HCT116 (cell line): ENCODE data around the gene HHATL. TPM values are rescaled to one million over a fixed set of nuclear protein-coding genes. Genes with fewer than 3 reads are reported as not detected.

Experiments used
- ATAC-seq: fragments of 200-7000 bp; cut with Tn5 transposase; 2 replicates; pipeline ENCODE4 v1.9.1; 2020; ENCODE audit warnings: mild to moderate bottlenecking, moderate library complexity
- BruUV-seq: library from RNA; stranded (reverse); fragments of 400-500 nt; replicated peaks from 2 replicates; lab custom pipeline; 2021; lab: Mats Ljungman, UMichigan
- CTCF ChIA-PET: fragments of 300-600 bp; sonication (Branson Sonifier 250); formaldehyde crosslinking; loops from one replicate; lab custom pipeline; 2021; ENCODE audit warnings: antibody characterized with exemption; lab: Charles Lee
- POLR2A ChIA-PET: fragments of 300-600, 350-600 bp; sonication (Branson Sonifier 250); formaldehyde crosslinking; loops from one replicate; lab custom pipeline; 2021; ENCODE audit warnings: antibody characterized with exemption; lab: Charles Lee
- RAD21 ChIA-PET, 2 experiments: fragments of 300-600 bp; sonication (Branson Sonifier 250); formaldehyde crosslinking; loops; one replicate each; lab custom pipeline; 2023; ENCODE audit warnings: low total read pairs in 2 of 2; ENCODE audit not compliant: uncharacterized antibody in 2 of 2, unreplicated experiment in 2 of 2, low non-redundant PET in 1 of 2; lab: Charles Lee
- DNase-seq: peaks from one replicate; pipeline ENCODE4 v3.0.0-alpha.2; 2010; ENCODE audit warnings: low read depth, low spot score
- H2AFZ ChIP-seq: fragments of 200-600 bp; shearing (Covaris generic), sonication (generic); 2 replicates; pipeline ENCODE4 v1.6.1; 2017; ENCODE audit warnings: low read depth, mixed run types, mixed read lengths, antibody characterized with exemption, low read length; ENCODE audit not compliant: poor library complexity, severe bottlenecking
- H3K27ac ChIP-seq: 2 replicates; pipeline ENCODE4 v1.5.1; 2012; ENCODE audit warnings: low read depth, low read length
- H3K27me3 ChIP-seq: fragments of 200-600 bp; sonication (generic); 2 replicates; pipeline ENCODE4 v1.6.1; 2016; ENCODE audit warnings: mixed run types, low read length, mixed read lengths; ENCODE audit not compliant: insufficient read depth
- H3K36me3 ChIP-seq, 2 experiments: fragments of 200-500 bp in 1 of 2; fragments of 200-600 bp in 1 of 2; sonication (Bioruptor generic) in 1 of 2; sonication (generic) in 1 of 2; 2 replicates each; pipeline versions ENCODE4 v1.5.1 to v1.6.1; 2014 to 2016; ENCODE audit warnings: low read length in 2 of 2, inconsistent platforms in 1 of 2, mixed read lengths in 1 of 2, mixed run types in 1 of 2; ENCODE audit not compliant: insufficient read depth in 2 of 2, control insufficient read depth in 1 of 2
- H3K4me1 ChIP-seq, 2 experiments: fragments of 200-600 bp in 1 of 2; sonication (generic) in 1 of 2; 2 replicates each; pipeline versions ENCODE4 v1.5.1 to v1.6.1; 2012 to 2017; ENCODE audit warnings: low read length in 2 of 2, inconsistent platforms in 1 of 2, mild to moderate bottlenecking in 1 of 2, mixed read lengths in 1 of 2, mixed run types in 1 of 2, moderate library complexity in 1 of 2; ENCODE audit not compliant: insufficient read depth in 2 of 2, control insufficient read depth in 1 of 2
- H3K4me2 ChIP-seq: fragments of 200-600 bp; sonication (generic); 2 replicates; pipeline ENCODE4 v1.6.1; 2017; ENCODE audit warnings: mixed run types, low read length, mixed read lengths
- H3K4me3 ChIP-seq, 2 experiments: fragments of 200-600 bp in 1 of 2; sonication (generic) in 1 of 2; replicated peaks in 1 of 2; 2 replicates each; pipeline ENCODE4 v1.5.1; 2011 to 2016; ENCODE audit warnings: low read length in 2 of 2, control low read depth in 1 of 2, low read depth in 1 of 2, mild to moderate bottlenecking in 1 of 2, mixed read lengths in 1 of 2, mixed run types in 1 of 2
- H3K79me2 ChIP-seq: fragments of 200-600 bp; sonication (generic); 2 replicates; pipeline ENCODE4 v1.6.1; 2017; ENCODE audit warnings: mild to moderate bottlenecking, mixed run types, low read length, moderate library complexity, mixed read lengths; ENCODE audit not compliant: insufficient read depth
- H3K9ac ChIP-seq: fragments of 200-600 bp; sonication (generic); 2 replicates; pipeline ENCODE4 v1.6.1; 2016; ENCODE audit warnings: low read length, mixed read lengths
- H3K9me2 ChIP-seq: fragments of 200-600 bp; sonication (generic), shearing (Covaris generic); 2 replicates; pipeline ENCODE4 v1.6.1; 2017; ENCODE audit warnings: mixed run types, mild to moderate bottlenecking, moderate library complexity; ENCODE audit not compliant: insufficient read depth
- H3K9me3 ChIP-seq, 2 experiments: fragments of 200-500 bp in 1 of 2; fragments of 200-600 bp in 1 of 2; sonication (Bioruptor generic) in 1 of 2; sonication (generic) in 1 of 2; 2 replicates each; pipeline ENCODE4 v1.6.1; 2014 to 2017; ENCODE audit warnings: low read length in 2 of 2, mixed read lengths in 2 of 2, inconsistent platforms in 1 of 2, low read depth in 1 of 2, mild to moderate bottlenecking in 1 of 2, mixed run types in 1 of 2, moderate library complexity in 1 of 2; ENCODE audit not compliant: control insufficient read depth in 1 of 2, insufficient read depth in 1 of 2
- H4K20me1 ChIP-seq: fragments of 200-600 bp; sonication (generic), shearing (Covaris generic); 2 replicates; pipeline ENCODE4 v1.6.1; 2017; ENCODE audit warnings: mixed run types, mild to moderate bottlenecking, moderate library complexity; ENCODE audit not compliant: insufficient read depth
- CBX3 ChIP-seq: IDR thresholded peaks from 2 replicates; pipeline ENCODE4 v1.6.1; 2012; ENCODE audit warnings: low read depth
- CEBPB ChIP-seq: IDR thresholded peaks from 2 replicates; pipeline ENCODE4 v1.6.1; 2012; ENCODE audit warnings: low read depth
- EZH2 ChIP-seq: fragments of 200-600 bp; sonication (generic); IDR thresholded peaks from 2 replicates; pipeline ENCODE4 v1.6.1; 2017; ENCODE audit warnings: antibody characterized with exemption, mixed run types
- POLR2A ChIP-seq: IDR thresholded peaks from 2 replicates; pipeline ENCODE4 v1.7.0; 2011; ENCODE audit warnings: borderline replicate concordance; ENCODE audit not compliant: insufficient read depth, insufficient read length; ENCODE audit errors: extremely low read depth
- POLR2AphosphoS5 ChIP-seq: IDR thresholded peaks from 2 replicates; pipeline ENCODE4 v1.6.1; 2011; ENCODE audit warnings: mild to moderate bottlenecking, low read depth, low read length, moderate library complexity
- RAD21 ChIP-seq: IDR thresholded peaks from 2 replicates; pipeline ENCODE4 v1.6.1; 2012; ENCODE audit warnings: low read depth, mild to moderate bottlenecking
- SP1 ChIP-seq: IDR thresholded peaks from 2 replicates; pipeline ENCODE4 v1.6.1; 2012; ENCODE audit warnings: low read depth
- SRF ChIP-seq: IDR thresholded peaks from 2 replicates; pipeline ENCODE4 v1.6.1; 2012; ENCODE audit warnings: low read depth
- TCF7L2 ChIP-seq: IDR thresholded peaks from 2 replicates; pipeline ENCODE4 v1.7.0; 2011; ENCODE audit warnings: borderline replicate concordance, inconsistent platforms; ENCODE audit not compliant: insufficient read depth, insufficient read length; ENCODE audit errors: extremely low read depth
- ZFX ChIP-seq: fragments of 450-650 bp; IDR thresholded peaks from 2 replicates; pipeline ENCODE4 v1.6.1; 2017
- ZNF274 ChIP-seq: fragments of 200-500 bp; sonication (Bioruptor generic); IDR thresholded peaks from 2 replicates; pipeline ENCODE4 v1.6.1; 2014; ENCODE audit warnings: mild to moderate bottlenecking, low read depth, low read length, inconsistent platforms
- intact Hi-C: fragments of 100-400 bp; cut with micrococcal nuclease; formaldehyde crosslinking; loops from 2 replicates; pipeline ENCODE4 v1.10.0; 2022
- total RNA-seq: library from RNA; stranded (reverse); gene quantifications from one replicate; pipeline ENCODE4 v1.2.1, GENCODE V29; 2021; ENCODE audit not compliant: unreplicated experiment
- TF ChIP-seq, protein P1 (sequence below), 3 experiments: fragments of 200-600 bp in 1 of 3; sonication (generic) in 1 of 3; IDR thresholded peaks in 2 of 3; conservative IDR thresholded peaks in 1 of 3; 2 replicates each; pipeline ENCODE4 v1.5.1; 2012 to 2017; ENCODE audit warnings: low read depth in 2 of 3, low read length in 2 of 3, antibody characterized with exemption in 1 of 3, borderline replicate concordance in 1 of 3, control low read depth in 1 of 3, mild to moderate bottlenecking in 1 of 3, mixed read lengths in 1 of 3, mixed run types in 1 of 3, moderate library complexity in 1 of 3; ENCODE audit not compliant: insufficient read depth in 1 of 3
- TF ChIP-seq, protein P2 (sequence below): IDR thresholded peaks from 2 replicates; pipeline ENCODE4 v1.6.1; 2011; ENCODE audit warnings: mild to moderate bottlenecking, low read length, moderate library complexity; ENCODE audit not compliant: insufficient replicate concordance; ENCODE audit errors: extremely low read depth
- TF ChIP-seq, protein P3 (sequence below): IDR thresholded peaks from 2 replicates; pipeline ENCODE4 v1.6.1; 2012; ENCODE audit warnings: low read depth

Gene HHATL
- total RNA-seq, 1 experiment from 2014 or later = 0.52 TPM

DNA sequence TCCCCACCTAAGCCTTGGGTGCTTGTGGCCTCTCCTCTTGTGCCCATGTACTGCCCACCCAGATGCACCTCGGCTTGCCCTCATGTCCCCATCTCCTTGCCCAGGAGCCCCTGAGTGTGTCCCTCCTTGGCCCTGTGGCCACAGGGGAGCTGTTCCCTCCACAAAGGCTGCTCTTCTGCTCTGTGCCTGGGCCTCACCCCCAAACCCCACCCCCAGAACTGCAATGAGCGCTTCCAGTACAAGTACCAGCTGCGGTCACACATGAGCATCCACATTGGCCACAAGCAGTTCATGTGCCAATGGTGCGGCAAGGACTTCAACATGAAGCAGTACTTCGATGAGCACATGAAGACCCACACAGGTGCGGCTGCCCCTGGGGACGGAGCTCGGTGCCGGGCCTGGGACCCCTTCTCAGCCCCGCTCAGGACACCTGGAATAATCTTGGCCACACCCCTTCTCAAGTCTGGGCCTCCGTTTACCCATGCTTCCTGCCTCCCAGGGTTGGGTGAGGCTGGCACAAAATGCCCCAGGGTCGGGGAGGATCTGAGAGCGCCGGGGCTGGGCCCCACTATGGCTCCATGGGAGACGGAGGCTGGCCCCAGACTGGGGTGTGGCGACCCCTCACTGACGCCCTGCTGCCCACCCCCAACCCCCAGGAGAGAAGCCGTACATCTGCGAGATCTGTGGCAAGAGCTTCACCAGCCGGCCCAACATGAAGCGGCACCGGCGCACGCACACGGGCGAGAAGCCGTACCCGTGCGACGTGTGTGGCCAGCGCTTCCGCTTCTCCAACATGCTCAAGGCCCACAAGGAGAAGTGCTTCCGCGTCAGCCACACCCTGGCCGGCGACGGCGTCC is 38.8 kb downstream of the HHATL start:
- no peak overlapping the region for H3K9ac ChIP-seq
- no peak overlapping the region for H2AFZ ChIP-seq
- no peaks in the 10 kb centered on the region for H3K27me3 ChIP-seq
- TF ChIP-seq, protein P1, sequence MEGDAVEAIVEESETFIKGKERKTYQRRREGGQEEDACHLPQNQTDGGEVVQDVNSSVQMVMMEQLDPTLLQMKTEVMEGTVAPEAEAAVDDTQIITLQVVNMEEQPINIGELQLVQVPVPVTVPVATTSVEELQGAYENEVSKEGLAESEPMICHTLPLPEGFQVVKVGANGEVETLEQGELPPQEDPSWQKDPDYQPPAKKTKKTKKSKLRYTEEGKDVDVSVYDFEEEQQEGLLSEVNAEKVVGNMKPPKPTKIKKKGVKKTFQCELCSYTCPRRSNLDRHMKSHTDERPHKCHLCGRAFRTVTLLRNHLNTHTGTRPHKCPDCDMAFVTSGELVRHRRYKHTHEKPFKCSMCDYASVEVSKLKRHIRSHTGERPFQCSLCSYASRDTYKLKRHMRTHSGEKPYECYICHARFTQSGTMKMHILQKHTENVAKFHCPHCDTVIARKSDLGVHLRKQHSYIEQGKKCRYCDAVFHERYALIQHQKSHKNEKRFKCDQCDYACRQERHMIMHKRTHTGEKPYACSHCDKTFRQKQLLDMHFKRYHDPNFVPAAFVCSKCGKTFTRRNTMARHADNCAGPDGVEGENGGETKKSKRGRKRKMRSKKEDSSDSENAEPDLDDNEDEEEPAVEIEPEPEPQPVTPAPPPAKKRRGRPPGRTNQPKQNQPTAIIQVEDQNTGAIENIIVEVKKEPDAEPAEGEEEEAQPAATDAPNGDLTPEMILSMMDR (IDR thresholded peaks at IDR 0.05 in 2 of 3, conservative IDR thresholded peaks at IDR 0.05 in 1 of 3; ENCODE audit: borderline replicate concordance in 1 of 3, insufficient read depth in 1 of 3, low read depth in 2 of 3, low read length in 2 of 3) = no peak
- TF ChIP-seq POLR2AphosphoS5 = no peak
- no peak for TF ChIP-seq POLR2A
- no peak for TF ChIP-seq CEBPB
- TF ChIP-seq EZH2 = no peak
- TF ChIP-seq CBX3 = no peak
- TF ChIP-seq TCF7L2 = no peak
- TF ChIP-seq, protein P2, sequence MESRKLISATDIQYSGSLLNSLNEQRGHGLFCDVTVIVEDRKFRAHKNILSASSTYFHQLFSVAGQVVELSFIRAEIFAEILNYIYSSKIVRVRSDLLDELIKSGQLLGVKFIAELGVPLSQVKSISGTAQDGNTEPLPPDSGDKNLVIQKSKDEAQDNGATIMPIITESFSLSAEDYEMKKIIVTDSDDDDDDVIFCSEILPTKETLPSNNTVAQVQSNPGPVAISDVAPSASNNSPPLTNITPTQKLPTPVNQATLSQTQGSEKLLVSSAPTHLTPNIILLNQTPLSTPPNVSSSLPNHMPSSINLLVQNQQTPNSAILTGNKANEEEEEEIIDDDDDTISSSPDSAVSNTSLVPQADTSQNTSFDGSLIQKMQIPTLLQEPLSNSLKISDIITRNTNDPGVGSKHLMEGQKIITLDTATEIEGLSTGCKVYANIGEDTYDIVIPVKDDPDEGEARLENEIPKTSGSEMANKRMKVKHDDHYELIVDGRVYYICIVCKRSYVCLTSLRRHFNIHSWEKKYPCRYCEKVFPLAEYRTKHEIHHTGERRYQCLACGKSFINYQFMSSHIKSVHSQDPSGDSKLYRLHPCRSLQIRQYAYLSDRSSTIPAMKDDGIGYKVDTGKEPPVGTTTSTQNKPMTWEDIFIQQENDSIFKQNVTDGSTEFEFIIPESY = no peak
- TF ChIP-seq SP1 = no peak
- TF ChIP-seq, protein P3, sequence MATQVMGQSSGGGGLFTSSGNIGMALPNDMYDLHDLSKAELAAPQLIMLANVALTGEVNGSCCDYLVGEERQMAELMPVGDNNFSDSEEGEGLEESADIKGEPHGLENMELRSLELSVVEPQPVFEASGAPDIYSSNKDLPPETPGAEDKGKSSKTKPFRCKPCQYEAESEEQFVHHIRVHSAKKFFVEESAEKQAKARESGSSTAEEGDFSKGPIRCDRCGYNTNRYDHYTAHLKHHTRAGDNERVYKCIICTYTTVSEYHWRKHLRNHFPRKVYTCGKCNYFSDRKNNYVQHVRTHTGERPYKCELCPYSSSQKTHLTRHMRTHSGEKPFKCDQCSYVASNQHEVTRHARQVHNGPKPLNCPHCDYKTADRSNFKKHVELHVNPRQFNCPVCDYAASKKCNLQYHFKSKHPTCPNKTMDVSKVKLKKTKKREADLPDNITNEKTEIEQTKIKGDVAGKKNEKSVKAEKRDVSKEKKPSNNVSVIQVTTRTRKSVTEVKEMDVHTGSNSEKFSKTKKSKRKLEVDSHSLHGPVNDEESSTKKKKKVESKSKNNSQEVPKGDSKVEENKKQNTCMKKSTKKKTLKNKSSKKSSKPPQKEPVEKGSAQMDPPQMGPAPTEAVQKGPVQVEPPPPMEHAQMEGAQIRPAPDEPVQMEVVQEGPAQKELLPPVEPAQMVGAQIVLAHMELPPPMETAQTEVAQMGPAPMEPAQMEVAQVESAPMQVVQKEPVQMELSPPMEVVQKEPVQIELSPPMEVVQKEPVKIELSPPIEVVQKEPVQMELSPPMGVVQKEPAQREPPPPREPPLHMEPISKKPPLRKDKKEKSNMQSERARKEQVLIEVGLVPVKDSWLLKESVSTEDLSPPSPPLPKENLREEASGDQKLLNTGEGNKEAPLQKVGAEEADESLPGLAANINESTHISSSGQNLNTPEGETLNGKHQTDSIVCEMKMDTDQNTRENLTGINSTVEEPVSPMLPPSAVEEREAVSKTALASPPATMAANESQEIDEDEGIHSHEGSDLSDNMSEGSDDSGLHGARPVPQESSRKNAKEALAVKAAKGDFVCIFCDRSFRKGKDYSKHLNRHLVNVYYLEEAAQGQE = no peak
- no peak for TF ChIP-seq ZNF274
- TF ChIP-seq SRF = no peak
- no peak for TF ChIP-seq ZFX
- TF ChIP-seq RAD21 = no peak
- no peak overlapping the region for H3K4me2 ChIP-seq
- POLR2A ChIA-PET = no interaction called here
- no peak overlapping the region for H3K27ac ChIP-seq
- no peaks in the 10 kb centered on the region for H3K79me2 ChIP-seq
- no peak for ATAC-seq
- no peak for DNase-seq
- H4K20me1 ChIP-seq = no peaks in the 10 kb centered on the region
- RAD21 ChIA-PET = no interaction called here
- no TSS peak for BruUV-seq
- H3K9me2 ChIP-seq = no peaks in the 10 kb centered on the region
- 0 out of 4 replicates have a peak, but pooled peaks cover 0 to 3% of the 10 kb centered on the region in 2 experiments for H3K36me3 ChIP-seq
- no peak overlapping the region for H3K4me3 ChIP-seq
- H3K4me1 ChIP-seq = no peaks in the 10 kb centered on the region
- no peaks in the 10 kb centered on the region for H3K9me3 ChIP-seq
- CTCF ChIA-PET = no interaction called here
- intact Hi-C loops = no loop called here
